GM12873 (cell line): ENCODE measurements around the gene CCDC27.

Experiments
- CTCF ChIP-seq: IDR thresholded peaks from 2 replicates; pipeline ENCODE4 v1.5.1; 2012; ENCODE audit warnings: low read depth, mild to moderate bottlenecking, moderate library complexity, low read length, control low read depth; ENCODE audit not compliant: insufficient read depth; ENCODE audit errors: missing control alignments

The CCDC27 gene

DNA sequence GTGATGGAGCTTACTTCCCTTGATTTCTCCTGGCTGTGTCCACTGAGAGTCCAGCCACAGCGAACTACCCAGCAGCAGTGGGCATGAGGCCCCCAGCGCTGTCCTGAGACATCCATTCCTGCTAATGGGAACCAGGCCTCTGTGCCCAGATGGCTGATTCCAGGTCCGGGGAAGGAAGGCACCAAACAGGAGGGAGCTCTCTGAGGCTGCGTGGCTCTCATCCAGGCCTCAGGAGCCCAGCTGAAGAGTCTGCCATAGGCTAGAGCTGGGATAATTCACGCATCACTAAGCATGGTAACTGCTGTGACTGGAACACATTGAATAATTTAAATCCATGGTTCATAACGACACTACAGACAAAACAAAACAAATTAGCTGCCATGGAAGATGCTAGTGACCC is 68.8 kb downstream of the CCDC27 start:
- no peak for TF ChIP-seq CTCF
